ENCODE data around the gene CARMIL1.
A peak's percentile ranks its signal among the peaks of the same experiment; 100 is the strongest.

Gene CARMIL1

GRCh38 chr6:25278914-25279747, at the start of gene CARMIL1:
CARMIL1 (plus strand) TSS chr6:25279374; CDS start chr6:25279796, 422 bp downstream.
- DNase-seq (ENCODE audit: low read depth) = peak; percentile 70
- TF ChIP-seq CTCF (IDR thresholded peaks at IDR 0.05; ENCODE audit: low read length, missing control alignments) = peak; percentile 71
- H3K4me3 ChIP-seq (replicated peaks; ENCODE audit: low read depth, low read length) = peak within 1 kb of the TSS; percentile 92

- DNase-seq (ENCODE audit: low read depth) = peak; percentile 46
- no peak for TF ChIP-seq CTCF (IDR thresholded peaks at IDR 0.05; ENCODE audit: low read length, missing control alignments)
- H3K4me3 ChIP-seq (replicated peaks; ENCODE audit: low read depth, low read length) = no peak overlapping the region
Measured at GRCh38 chr6:25229671-25230321, 49.4 kb upstream of the CARMIL1 start.

GRCh38 chr6:25232479-25232878, 46.7 kb upstream of the CARMIL1 start:
- no peak overlapping the region for H3K4me3 ChIP-seq (replicated peaks; ENCODE audit: low read depth, low read length)
- no peak for TF ChIP-seq CTCF (IDR thresholded peaks at IDR 0.05; ENCODE audit: low read length, missing control alignments)
- DNase-seq (ENCODE audit: low read depth) = no peak

GRCh38 chr6:25233226-25233625, 45.9 kb upstream of the CARMIL1 start:
- no peak overlapping the region for H3K4me3 ChIP-seq (replicated peaks; ENCODE audit: low read depth, low read length)
- TF ChIP-seq CTCF (IDR thresholded peaks at IDR 0.05; ENCODE audit: low read length, missing control alignments) = no peak
- no peak for DNase-seq (ENCODE audit: low read depth)

- H3K4me3 ChIP-seq (replicated peaks; ENCODE audit: low read depth, low read length) = no peak overlapping the region
- TF ChIP-seq CTCF (IDR thresholded peaks at IDR 0.05; ENCODE audit: low read length, missing control alignments) = no peak
- DNase-seq (ENCODE audit: low read depth) = no peak
Measured at GRCh38 chr6:25237579-25237978, 41.6 kb upstream of the CARMIL1 start.

GRCh38 chr6:25239059-25239458, 40.1 kb upstream of the CARMIL1 start:
- DNase-seq (ENCODE audit: low read depth) = no peak

More at GRCh38 chr6:25239059-25239458, 40.1 kb upstream of the CARMIL1 start:
- TF ChIP-seq CTCF (IDR thresholded peaks at IDR 0.05; ENCODE audit: low read length, missing control alignments) = no peak
- no peak overlapping the region for H3K4me3 ChIP-seq (replicated peaks; ENCODE audit: low read depth, low read length)

Data from fibroblast of pulmonary artery (primary cell).